ENCODE measurements around the gene TEKT5.

DNA sequence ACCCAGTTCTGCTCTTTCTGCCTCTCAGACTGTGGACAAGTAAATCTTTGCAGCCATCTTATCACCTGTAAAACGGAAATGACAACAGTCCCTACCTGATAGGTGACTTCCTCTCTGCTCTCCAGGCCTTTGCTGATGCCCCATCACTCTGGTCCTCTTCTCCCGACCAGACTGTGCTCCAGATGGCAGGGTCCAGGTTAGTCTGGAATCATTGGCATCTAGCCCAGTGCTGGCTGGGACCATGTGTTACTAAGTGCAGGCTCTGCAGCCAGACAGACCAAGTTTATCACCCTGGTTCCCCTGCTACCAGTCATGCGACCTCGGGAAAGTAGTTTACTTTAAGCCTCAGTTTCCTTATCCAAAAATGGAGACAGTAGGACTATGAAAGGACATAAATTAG, 47.1 kb upstream of the TEKT5 start:
- TF ChIP-seq, protein P1, sequence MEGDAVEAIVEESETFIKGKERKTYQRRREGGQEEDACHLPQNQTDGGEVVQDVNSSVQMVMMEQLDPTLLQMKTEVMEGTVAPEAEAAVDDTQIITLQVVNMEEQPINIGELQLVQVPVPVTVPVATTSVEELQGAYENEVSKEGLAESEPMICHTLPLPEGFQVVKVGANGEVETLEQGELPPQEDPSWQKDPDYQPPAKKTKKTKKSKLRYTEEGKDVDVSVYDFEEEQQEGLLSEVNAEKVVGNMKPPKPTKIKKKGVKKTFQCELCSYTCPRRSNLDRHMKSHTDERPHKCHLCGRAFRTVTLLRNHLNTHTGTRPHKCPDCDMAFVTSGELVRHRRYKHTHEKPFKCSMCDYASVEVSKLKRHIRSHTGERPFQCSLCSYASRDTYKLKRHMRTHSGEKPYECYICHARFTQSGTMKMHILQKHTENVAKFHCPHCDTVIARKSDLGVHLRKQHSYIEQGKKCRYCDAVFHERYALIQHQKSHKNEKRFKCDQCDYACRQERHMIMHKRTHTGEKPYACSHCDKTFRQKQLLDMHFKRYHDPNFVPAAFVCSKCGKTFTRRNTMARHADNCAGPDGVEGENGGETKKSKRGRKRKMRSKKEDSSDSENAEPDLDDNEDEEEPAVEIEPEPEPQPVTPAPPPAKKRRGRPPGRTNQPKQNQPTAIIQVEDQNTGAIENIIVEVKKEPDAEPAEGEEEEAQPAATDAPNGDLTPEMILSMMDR (IDR thresholded peaks at IDR 0.05), result no peak
- no peak for TF ChIP-seq POLR2A (IDR thresholded peaks at IDR 0.05)

Measured in right lobe of liver (tissue), 4 donors.